Neural crest cell (in vitro differentiated cells): ENCODE measurements around the gene FBXL17. TPM values are rescaled to one million over a fixed set of nuclear protein-coding genes. Genes with fewer than 3 reads are reported as not detected.

Source experiments
- DNase-seq: peaks from one replicate; pipeline ENCODE4 v3.0.0; 2021; ENCODE audit warnings: low read depth, mixed read lengths, low spot score
- H3K27ac Mint-ChIP-seq: one replicate; pipeline ENCODE4 v1.8.0; 2021; ENCODE audit warnings: mild to moderate bottlenecking, mixed read lengths; ENCODE audit not compliant: unreplicated experiment
- H3K27me3 Mint-ChIP-seq: 2 replicates; pipeline ENCODE4 v1.8.0; 2021; ENCODE audit warnings: low read depth, mild to moderate bottlenecking, mixed read lengths
- H3K36me3 Mint-ChIP-seq: 2 replicates; pipeline ENCODE4 v1.8.0; 2021; ENCODE audit warnings: low read depth, mild to moderate bottlenecking, mixed read lengths
- H3K4me1 Mint-ChIP-seq: 2 replicates; pipeline ENCODE4 v1.8.0; 2021; ENCODE audit warnings: mixed read lengths
- H3K4me3 Mint-ChIP-seq: one replicate; pipeline ENCODE4 v1.8.0; 2021; ENCODE audit warnings: mild to moderate bottlenecking, mixed read lengths
- H3K9me3 Mint-ChIP-seq: 2 replicates; pipeline ENCODE4 v1.8.0; 2021; ENCODE audit warnings: mixed read lengths
- long read RNA-seq: library from polyadenylated mRNA; unstranded; transcript quantifications from one replicate; pipeline ENCODE4 v2.0.0, GENCODE V29; 2020
- total RNA-seq: library from RNA; stranded (reverse); gene quantifications from 2 replicates; pipeline ENCODE4 v1.2.1, GENCODE V29; 2021
- TF ChIP-seq, protein P1 (sequence below): fragments of 200-600 bp; sonication (generic); conservative IDR thresholded peaks from 2 replicates; pipeline ENCODE4 v1.5.0; 2021; ENCODE audit warnings: antibody characterized with exemption, mild to moderate bottlenecking

FBXL17 gene
- 13.5 and 17.8 TPM in 2 replicates for total RNA-seq
- long read RNA-seq, partial matches to known transcripts: 0 of 2 reads
- long read RNA-seq, other reads (novel, unspliced or antisense): 2 of 2 reads

DNA sequence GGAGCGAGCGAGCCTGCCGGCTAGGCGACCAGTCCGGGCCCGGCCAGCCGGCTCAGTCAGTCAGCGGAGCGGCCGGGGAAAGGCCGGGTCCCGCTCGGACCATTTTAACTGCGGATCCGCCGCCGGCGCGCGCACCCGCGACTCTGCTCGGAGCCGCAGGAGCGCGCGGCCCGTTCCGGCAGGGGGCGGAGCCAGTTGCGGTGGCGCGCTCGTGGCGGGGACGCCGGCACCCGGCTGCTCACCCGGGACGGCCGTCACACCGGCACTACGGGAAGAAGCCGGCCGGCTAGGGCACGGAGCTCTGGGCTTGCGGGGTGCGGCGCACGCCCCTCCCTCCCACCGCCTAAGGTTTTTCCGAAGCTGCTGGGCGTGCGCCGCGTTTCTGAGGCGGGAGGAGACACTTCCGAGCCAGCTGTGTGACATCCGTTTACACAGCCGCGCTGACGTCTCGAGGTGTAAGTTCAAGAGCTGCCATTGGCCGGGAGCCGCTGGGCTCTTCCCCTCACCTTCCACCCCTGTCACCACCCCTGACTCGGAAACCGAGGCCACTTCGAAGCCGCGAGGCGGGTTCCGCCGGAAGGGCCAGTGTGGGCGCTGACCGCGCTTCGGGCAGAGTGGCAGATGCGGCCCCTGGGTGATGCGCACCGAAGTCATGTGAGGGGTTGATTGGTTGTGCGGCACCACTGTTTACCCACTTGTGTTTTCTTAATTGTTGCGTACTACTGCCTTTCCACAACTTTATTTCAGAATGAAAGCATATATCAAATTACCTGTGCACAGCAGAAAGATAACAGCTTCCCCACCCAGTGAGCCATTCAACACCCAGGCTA is at the start of gene FBXL17:
TSS of gene FBXL17 (minus strand) at position 145 of the 830 bp plus-strand sequence.
- H3K27me3 Mint-ChIP-seq: no peaks in the 10 kb centered on the region
- H3K27ac Mint-ChIP-seq: peak within 1 kb of the TSS; percentile 96

DNA sequence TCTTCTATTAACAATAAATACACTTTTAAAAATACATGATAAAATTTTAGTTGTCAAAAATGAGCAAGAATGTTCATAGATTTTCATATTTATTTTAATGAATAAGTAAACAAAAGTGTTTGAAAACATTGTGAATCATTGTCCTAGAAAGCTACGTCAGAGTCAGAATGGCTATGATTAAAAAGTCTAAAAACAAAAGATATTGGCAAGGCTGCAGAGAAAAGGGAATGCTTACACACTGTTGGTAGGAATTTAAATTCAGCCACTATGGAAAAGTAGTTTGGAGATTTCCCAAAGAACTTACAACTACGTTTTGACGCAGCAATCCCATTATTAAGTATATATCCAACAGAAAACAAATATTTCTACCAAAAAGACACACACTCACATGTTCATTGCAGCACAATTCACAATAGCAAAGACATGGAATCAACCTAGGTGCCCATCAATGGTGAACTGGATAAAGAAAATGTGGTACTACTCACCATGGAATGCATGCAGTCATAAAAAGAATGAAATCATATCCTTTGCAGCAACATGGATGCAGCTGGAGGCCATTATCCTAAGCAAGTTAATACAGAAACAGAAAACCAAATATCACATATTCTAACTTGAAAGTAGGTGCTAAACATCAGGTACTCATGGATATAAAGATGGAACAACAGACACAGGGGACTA is 49.2 kb upstream of the FBXL17 start:
- DNase-seq: no peak
- Mint-ChIP-seq H3K4me3 (no peak overlapping the region), H3K27ac (no peak overlapping the region), H3K9me3 (peaks cover 6% of the 10 kb centered on the region), H3K27me3 (no peaks in the 10 kb centered on the region), H3K4me1 (no peaks in the 10 kb centered on the region), H3K36me3 (no peaks in the 10 kb centered on the region)
- TF ChIP-seq, protein P1, sequence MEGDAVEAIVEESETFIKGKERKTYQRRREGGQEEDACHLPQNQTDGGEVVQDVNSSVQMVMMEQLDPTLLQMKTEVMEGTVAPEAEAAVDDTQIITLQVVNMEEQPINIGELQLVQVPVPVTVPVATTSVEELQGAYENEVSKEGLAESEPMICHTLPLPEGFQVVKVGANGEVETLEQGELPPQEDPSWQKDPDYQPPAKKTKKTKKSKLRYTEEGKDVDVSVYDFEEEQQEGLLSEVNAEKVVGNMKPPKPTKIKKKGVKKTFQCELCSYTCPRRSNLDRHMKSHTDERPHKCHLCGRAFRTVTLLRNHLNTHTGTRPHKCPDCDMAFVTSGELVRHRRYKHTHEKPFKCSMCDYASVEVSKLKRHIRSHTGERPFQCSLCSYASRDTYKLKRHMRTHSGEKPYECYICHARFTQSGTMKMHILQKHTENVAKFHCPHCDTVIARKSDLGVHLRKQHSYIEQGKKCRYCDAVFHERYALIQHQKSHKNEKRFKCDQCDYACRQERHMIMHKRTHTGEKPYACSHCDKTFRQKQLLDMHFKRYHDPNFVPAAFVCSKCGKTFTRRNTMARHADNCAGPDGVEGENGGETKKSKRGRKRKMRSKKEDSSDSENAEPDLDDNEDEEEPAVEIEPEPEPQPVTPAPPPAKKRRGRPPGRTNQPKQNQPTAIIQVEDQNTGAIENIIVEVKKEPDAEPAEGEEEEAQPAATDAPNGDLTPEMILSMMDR: no peak

More for the DNA sequence above, at the start of gene FBXL17:
- TF ChIP-seq, protein P1: no peak
- H3K9me3 Mint-ChIP-seq: no peaks in the 10 kb centered on the region
- H3K4me1 Mint-ChIP-seq: peaks cover 37% of the 10 kb centered on the region
- DNase-seq: peak; percentile 81
- H3K36me3 Mint-ChIP-seq: peaks cover 10% of the 10 kb centered on the region
- peak within 1 kb of the TSS; percentile 97 for H3K4me3 Mint-ChIP-seq

DNA sequence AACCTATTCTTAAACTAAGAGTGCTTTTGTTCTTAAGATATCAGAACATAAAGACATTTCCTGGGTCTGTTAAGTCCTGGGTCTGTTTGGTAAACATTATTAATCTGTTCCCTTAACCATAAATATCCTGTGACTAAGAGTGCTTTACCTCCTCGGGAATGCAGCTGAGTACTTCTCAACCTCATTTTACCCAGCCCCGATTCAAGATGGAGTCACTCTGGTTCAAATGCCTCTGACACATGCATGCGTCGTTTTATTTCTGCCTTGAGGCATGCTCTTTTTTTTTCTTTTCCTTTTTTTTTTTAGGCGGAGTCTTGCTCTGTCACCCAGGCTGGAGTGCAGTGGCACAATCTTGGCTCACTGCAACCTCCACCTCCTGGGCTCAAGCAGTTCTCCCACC is 39.8 kb upstream of the FBXL17 start:
- Mint-ChIP-seq H3K4me1 (peaks cover 6% of the 10 kb centered on the region), H3K27me3 (no peaks in the 10 kb centered on the region), H3K4me3 (no peak overlapping the region), H3K9me3 (peaks cover 15% of the 10 kb centered on the region), H3K27ac (no peak overlapping the region), H3K36me3 (peaks cover 4% of the 10 kb centered on the region)
- TF ChIP-seq, protein P1: no peak
- DNase-seq: no peak

DNA sequence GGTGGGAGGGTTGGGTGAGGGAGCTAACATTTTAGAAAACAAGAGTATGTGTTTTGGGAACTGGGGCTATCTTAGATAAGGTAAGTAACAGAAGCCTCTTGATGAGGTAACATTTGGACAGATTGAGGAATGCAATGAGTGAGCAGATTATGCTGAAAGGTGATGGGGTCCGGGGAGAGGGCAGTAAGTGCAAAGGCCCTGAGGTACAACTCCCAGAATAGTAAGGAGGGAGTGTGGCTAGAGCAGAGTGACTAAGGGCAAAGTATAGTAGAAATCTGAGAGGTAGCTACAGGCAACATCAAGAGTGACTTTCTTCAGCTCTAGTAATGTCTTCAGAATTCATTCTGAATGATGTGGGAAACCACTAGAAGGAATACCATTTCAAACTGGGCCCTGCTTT is 38.9 kb upstream of the FBXL17 start:
- Mint-ChIP-seq H3K9me3 (peaks cover 9% of the 10 kb centered on the region), H3K27me3 (no peaks in the 10 kb centered on the region), H3K27ac (peak overlapping the region; percentile 35), H3K4me3 (no peak overlapping the region), H3K36me3 (peaks cover 4% of the 10 kb centered on the region), H3K4me1 (peaks cover 6% of the 10 kb centered on the region)
- TF ChIP-seq, protein P1: no peak
- no peak for DNase-seq

DNA sequence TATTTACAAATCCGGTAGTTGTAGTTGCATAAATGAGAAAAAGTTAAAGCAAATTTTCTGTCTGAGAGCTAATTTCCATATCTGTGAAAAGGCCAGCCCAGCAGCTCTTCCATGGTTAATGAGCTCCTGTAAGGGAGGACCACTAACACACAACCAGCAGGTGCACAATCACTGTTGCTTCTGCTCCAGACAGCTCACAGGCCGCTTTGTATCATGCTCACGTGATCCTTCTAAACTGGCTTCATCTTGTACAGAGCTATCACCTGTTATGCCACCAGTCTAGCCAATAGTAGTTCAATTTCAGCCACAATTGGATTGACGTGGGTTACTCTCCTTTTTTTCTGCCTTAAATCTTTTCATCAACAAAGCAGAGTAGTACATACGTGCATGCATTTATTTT is 38.3 kb upstream of the FBXL17 start:
- DNase-seq: no peak
- Mint-ChIP-seq H3K27ac (no peak overlapping the region), H3K4me1 (peaks cover 6% of the 10 kb centered on the region), H3K9me3 (peaks cover 7% of the 10 kb centered on the region), H3K27me3 (no peaks in the 10 kb centered on the region), H3K36me3 (peaks cover 4% of the 10 kb centered on the region), H3K4me3 (no peak overlapping the region)
- TF ChIP-seq, protein P1: no peak
